ENCODE measurements around the gene PYGL. TPM values are rescaled to one million over a fixed set of nuclear protein-coding genes. Genes with fewer than 3 reads are reported as not detected.

Gene PYGL
- total and polyA plus RNA-seq, 10 of the 15 experiments (the other 5 are each of a cell fraction or from before 2014, with no cell fraction given): 0.05 to 1.4 (median 0.79) TPM

GRCh38 chr14:50910495-50911420 lies 33.5 kb downstream of the PYGL start:
- peaks cover 0 to 1% of the 10 kb centered on the region in 2 experiments; a peak in 2 of 4 replicates for H3K27me3 ChIP-seq (replicated peaks in 1 of 2; ENCODE audit: control insufficient read depth in 2 of 2, insufficient read depth in 2 of 2, low read length in 1 of 2)
- no TSS peak for BruUV-seq (replicated peaks)
- no peak overlapping the region for H3K9ac ChIP-seq (ENCODE audit: control insufficient read depth, insufficient read depth, low read length)
- H3K4me1 ChIP-seq (ENCODE audit: control insufficient read depth, insufficient read depth, low read length): no peaks in the 10 kb centered on the region
- no peak overlapping the region for H2AFZ ChIP-seq (ENCODE audit: control insufficient read depth, low read depth, low read length)
- CTCF ChIA-PET: interaction anchor here (0.9 kb wide), 1 partner anchor 50 kb away, joined by 3 read pairs; no protein-coding TSS in a partner anchor
- intact Hi-C loops (cut with micrococcal nuclease; ENCODE audit: unreplicated experiment): no loop called here
- SMC1A ChIA-PET (ENCODE audit: uncharacterized antibody, unreplicated experiment): interaction anchor here (1.0 kb wide), 1 partner anchor 9 kb away, joined by 4 read pairs; no protein-coding TSS in a partner anchor
- H3K9me3 ChIP-seq (replicated peaks; ENCODE audit: control insufficient read depth, insufficient read depth, low read length): no peaks in the 10 kb centered on the region
- FAIRE-seq: no peak
- H3K4me3 ChIP-seq: no peak overlapping the region
- POLR2A ChIA-PET: no interaction called here
- TF ChIP-seq PBX3 (IDR thresholded peaks at IDR 0.05; ENCODE audit: insufficient replicate concordance, low read depth, low read length) (no peak), RELB (IDR thresholded peaks at IDR 0.05; ENCODE audit: low read depth) (no peak), SMARCA5 (IDR thresholded peaks at IDR 0.05) (no peak), ESRRA (IDR thresholded peaks at IDR 0.05; ENCODE audit: low read length) (no peak), SRF (IDR thresholded peaks at IDR 0.05; ENCODE audit: low read depth in 2 of 2, low read length in 2 of 2) (no peak), SUZ12 (IDR thresholded peaks at IDR 0.05; ENCODE audit: unreplicated experiment) (no peak)
- H3K79me2 ChIP-seq (ENCODE audit: control insufficient read depth, insufficient read depth, low read length): no peaks in the 10 kb centered on the region
- 27% methylated on average over 5 of the region's 5 CpGs for WGBS (ENCODE audit: insufficient coverage, insufficient replicate concordance, low lambda C conversion rate, missing lambda C conversion rate)
- DNase-seq (ENCODE audit: low read depth, low spot score): no peak
- in situ Hi-C loops (cut with MboI): no loop called here
- H3K36me3 ChIP-seq (ENCODE audit: control insufficient read depth in 2 of 2, insufficient read depth in 2 of 2, low read length in 1 of 2): no peaks in the 10 kb centered on the region
- RAD21 ChIA-PET (ENCODE audit: unreplicated experiment): no interaction called here
- ATAC-seq: no peak
- H3K27ac ChIP-seq (ENCODE audit: control insufficient read depth, insufficient read depth): no peak overlapping the region
- H3K4me2 ChIP-seq (ENCODE audit: control insufficient read depth, insufficient read depth): no peak overlapping the region
- H4K20me1 ChIP-seq (ENCODE audit: control insufficient read depth, insufficient read depth): no peaks in the 10 kb centered on the region
